ENCODE results near the gene ROR1. TPM values are rescaled to one million over a fixed set of nuclear protein-coding genes. Genes with fewer than 3 reads are reported as not detected.
A peak's percentile ranks its signal among the peaks of the same experiment; 100 is the strongest.

ROR1 gene
- total RNA-seq = 1 to 10 TPM; 5.1 to 7.3 (median 6.5) TPM

GRCh38 chr1:63773815-63774616, at the start of gene ROR1:
ROR1 (plus strand) TSS chr1:63774017.
- Histone ChIP-seq H3K9me3 (no peaks in the 10 kb centered on the region), H3K27ac (replicated peaks in 1 of 4) (peak within 1 kb of the TSS; percentile 76 to 87 (median 82)), H3K36me3 (no peaks in the 10 kb centered on the region), H3K27me3 (peaks cover 0 to 15% (median 0%) of the 10 kb centered on the region in 4 donors), H3K4me1 (peaks cover 6 to 31% (median 21%) of the 10 kb centered on the region in 4 donors), H3K4me3 (peak within 1 kb of the TSS; percentile 62 to 83 (median 70))
- WGBS = 0% methylated on average over 7 of the region's 99 CpGs
- no peak for TF ChIP-seq POLR2A (IDR thresholded peaks at IDR 0.05; ENCODE audit: low read depth)
- TF ChIP-seq POLR2AphosphoS5 (IDR thresholded peaks at IDR 0.05) = peak; percentile 37 to 47
- TF ChIP-seq EP300 (IDR thresholded peaks at IDR 0.05) = no peak
- TF ChIP-seq CTCF (IDR thresholded peaks at IDR 0.05) = peak; percentile 47 to 64 (median 57)
- intact Hi-C loops (cut with DNase I) = loop anchor here (5.0 to 10.0 kb wide), 4 partner anchors 79 to 471 kb away; no protein-coding TSS in a partner anchor
- peak; percentile 93 for DNase-seq (ENCODE audit: extremely low spot score)

- Histone ChIP-seq H3K4me3 (no peak overlapping the region), H3K36me3 (no peaks in the 10 kb centered on the region), H3K9me3 (no peaks in the 10 kb centered on the region), H3K27ac (replicated peaks in 1 of 4) (no peak overlapping the region), H3K4me1 (no peaks in the 10 kb centered on the region), H3K27me3 (no peaks in the 10 kb centered on the region)
- TF ChIP-seq EP300 (IDR thresholded peaks at IDR 0.05) (no peak), CTCF (IDR thresholded peaks at IDR 0.05) (no peak), POLR2AphosphoS5 (IDR thresholded peaks at IDR 0.05) (no peak), POLR2A (IDR thresholded peaks at IDR 0.05; ENCODE audit: low read depth) (no peak)
- intact Hi-C loops (cut with DNase I) = no loop called here
- 93% methylated on average over 3 of the region's 3 CpGs for whole genome bisulfite sequencing
- no peak for DNase-seq (ENCODE audit: extremely low spot score)
Measured at GRCh38 chr1:63724375-63724899, 49.4 kb upstream of the ROR1 start.

GRCh38 chr1:63728611-63729226, 45.1 kb upstream of the ROR1 start:
- no peak for DNase-seq (ENCODE audit: extremely low spot score)
- no peak overlapping the region for H3K27ac ChIP-seq (replicated peaks in 1 of 4)
- no peaks in the 10 kb centered on the region for H3K27me3 ChIP-seq
- no peak for TF ChIP-seq EP300 (IDR thresholded peaks at IDR 0.05)
- TF ChIP-seq CTCF (IDR thresholded peaks at IDR 0.05) = no peak
- no peak for TF ChIP-seq POLR2A (IDR thresholded peaks at IDR 0.05; ENCODE audit: low read depth)
- TF ChIP-seq POLR2AphosphoS5 (IDR thresholded peaks at IDR 0.05) = no peak
- no peaks in the 10 kb centered on the region for H3K9me3 ChIP-seq
- intact Hi-C loops (cut with DNase I) = no loop called here
- H3K4me3 ChIP-seq = no peak overlapping the region
- 93% methylated on average over 7 of the region's 8 CpGs for WGBS
- no peaks in the 10 kb centered on the region for H3K36me3 ChIP-seq
- H3K4me1 ChIP-seq = peaks cover 0 to 13% (median 5%) of the 10 kb centered on the region in 4 donors

- Histone ChIP-seq H3K4me3 (no peak overlapping the region), H3K27me3 (no peaks in the 10 kb centered on the region), H3K9me3 (no peaks in the 10 kb centered on the region), H3K36me3 (no peaks in the 10 kb centered on the region), H3K27ac (replicated peaks in 1 of 4) (no peak overlapping the region), H3K4me1 (peaks cover 0 to 13% (median 5%) of the 10 kb centered on the region in 4 donors)
- no peak for TF ChIP-seq POLR2AphosphoS5 (IDR thresholded peaks at IDR 0.05)
- TF ChIP-seq POLR2A (IDR thresholded peaks at IDR 0.05; ENCODE audit: low read depth) = no peak
- TF ChIP-seq EP300 (IDR thresholded peaks at IDR 0.05) = no peak
- no peak for TF ChIP-seq CTCF (IDR thresholded peaks at IDR 0.05)
- intact Hi-C loops (cut with DNase I) = no loop called here
- no peak for DNase-seq (ENCODE audit: extremely low spot score)
- 93% methylated on average over 5 of the region's 5 CpGs for WGBS
Measured at GRCh38 chr1:63729227-63729620, 44.6 kb upstream of the ROR1 start.
